KG1 (cell line): Measurements from ENCODE around the gene CNPY1.

Experiments
- DNase-seq: peaks from one replicate; lab custom pipeline; 2025; lab: John Stamatoyannopoulos, UW

Gene CNPY1

DNA sequence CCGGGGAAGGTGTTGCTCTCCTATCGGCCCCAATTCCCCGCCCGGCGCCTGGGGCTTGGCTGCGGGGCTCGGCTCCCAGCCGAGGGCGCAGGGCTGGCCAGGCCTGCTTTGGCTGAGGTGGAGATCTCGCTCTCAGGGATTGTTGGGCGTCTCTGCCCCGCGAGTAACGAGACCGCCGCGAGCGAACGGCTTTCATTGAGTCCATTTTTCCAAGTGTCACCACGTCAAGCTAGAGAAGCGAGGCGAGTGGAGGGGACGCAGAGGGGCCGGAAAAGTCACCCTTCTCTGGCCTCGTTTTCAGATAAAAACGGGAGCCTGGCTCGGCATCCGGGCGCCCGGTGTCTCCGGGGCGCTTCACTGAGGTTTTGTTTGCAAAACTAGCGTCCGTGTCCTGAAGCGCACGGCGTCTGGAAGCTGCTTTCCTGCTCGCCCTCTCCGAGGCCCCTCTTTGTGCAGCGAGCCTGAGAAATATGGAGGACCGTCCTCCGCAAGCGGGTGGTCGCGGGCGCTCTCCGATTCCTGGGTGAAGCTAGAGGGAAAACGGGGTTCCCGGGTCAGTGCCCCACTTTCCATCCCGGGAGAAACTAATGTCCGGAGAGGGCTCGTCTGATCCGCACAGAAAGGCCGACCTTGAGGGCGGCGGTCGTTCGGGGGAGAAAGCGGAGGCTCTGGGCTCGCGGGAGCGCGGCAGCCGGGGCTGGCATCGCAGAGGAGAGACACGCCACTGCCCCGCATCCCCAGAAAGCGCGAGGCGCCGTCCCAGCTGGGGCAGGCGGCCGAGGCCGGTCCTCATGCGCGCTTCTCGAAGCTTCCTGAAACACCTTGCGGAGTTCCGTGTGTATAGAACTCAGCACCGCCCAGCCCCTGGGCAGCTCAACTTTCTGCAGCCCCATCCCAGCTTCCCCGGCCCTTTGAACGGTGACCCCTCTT is 91.9 kb downstream of the CNPY1 start:
- DNase-seq: no peak

DNA sequence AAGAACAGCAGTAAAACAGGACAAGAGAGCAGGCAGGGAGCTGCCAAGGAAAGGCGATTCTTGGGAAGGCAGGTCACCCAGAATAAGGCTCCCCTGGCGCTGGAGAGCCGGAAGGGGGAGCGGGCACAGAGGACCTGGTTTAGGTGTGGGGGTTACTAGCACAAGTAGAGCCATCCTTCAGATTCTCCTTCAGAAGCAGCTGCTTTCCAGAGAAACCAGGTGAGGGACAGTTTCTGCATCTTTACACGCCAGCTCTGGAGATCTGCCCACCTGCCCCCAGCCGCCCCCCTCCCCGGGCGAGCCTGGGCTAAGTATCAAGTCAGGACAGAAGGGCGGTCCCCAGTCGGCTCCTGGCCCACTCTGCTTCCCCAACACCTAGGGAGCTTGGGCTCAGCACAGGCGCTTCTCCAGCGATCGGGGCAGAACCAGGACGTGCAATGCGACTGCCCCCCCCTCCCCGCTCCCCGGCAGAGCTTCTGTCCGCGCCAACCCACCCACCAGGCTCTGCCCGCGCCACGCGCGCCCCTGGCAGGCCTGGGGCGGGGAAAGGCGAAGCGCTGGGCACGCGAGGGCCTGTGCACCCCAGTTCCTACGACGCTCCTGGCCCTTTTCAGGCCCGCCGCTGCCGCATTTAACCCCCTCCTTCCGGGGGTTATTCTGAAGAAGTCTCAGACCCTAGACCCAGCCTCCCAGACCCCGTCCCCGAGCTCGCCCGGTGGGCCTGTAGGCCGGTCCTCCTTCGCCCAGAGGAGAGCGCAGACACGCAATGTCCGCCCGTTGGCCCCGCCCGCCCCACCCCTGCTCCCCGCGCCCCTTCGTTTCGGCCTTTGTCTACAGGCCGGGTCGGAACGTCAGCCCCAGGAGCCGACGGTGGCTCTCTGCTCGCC is 92.8 kb downstream of the CNPY1 start:
- DNase-seq: no peak

DNA sequence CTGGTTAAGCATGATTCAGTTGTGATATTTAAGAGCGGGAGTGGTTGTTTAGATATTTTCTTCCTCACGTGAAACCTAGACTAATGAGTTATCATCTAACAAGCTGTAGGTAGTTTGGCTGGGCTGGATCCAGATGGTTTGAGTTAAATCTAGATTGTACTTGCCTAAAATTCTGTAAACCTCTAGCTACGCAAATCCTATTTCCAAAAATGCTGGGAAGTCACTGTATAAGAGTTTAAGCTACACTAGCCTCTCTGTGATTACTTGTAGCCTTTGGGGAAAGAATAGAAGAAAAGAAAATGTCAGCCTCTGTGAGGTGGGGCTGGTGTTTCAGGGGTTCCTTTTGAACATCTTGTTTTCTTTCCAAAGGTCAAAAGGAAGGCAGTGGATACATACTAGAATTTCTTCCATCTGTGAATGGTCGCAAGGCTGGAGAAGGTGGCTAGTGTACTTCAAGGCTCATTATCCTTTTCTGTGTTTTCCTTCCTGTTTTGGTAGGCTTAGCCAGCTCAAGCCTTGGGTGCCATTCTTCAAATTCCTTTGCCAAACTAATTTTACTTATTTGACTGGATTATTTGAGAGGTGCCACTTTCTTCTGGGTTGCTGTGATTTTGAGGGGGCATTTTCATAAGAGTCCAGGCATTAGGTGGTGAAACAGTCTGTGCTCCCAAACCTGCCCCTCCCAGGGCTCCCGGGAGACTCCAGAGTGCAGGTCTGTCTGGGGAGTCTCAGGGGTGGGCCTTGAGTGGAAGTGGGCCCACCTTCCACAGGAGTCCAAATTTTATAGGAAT is 93.7 kb downstream of the CNPY1 start:
- DNase-seq: no peak

DNA sequence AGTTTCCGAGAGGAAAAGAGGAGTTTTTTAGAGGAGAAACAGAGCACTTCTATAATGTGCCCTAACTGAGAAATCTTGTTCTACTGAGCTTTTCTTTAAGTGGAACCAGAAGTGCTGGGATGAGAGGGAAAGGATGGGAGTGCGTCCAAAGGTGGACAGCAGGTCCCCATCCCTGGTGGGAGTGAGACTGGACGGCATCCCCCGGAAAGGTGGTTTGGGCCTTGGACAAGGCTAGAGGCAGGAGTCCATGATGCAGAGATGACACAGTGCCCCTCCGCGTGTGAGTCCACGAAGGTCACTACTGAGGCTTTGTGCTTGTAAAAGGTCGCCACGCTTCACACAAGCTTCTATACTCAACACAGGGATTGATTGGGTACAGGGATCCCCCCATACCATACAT is 94.5 kb downstream of the CNPY1 start:
- DNase-seq: no peak
